ENCODE measurements around the gene RASGRP2.

DNA sequence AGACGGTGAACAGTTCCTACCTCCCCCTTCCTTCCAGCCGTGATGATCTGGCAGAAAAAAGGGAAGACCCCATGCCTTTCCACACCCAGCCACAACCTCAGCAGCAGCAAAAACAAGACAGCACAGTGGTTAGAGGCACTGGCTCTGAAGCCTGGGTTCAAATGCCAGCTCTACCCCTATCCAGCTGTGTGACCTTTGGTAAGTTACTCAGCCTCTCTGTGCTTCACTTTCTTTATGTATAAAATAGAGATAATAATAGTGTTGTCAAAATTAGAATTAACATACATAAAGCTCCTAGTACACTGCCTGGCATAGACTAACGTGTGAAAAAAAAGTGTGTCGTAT, 25.2 kb downstream of the RASGRP2 start:
- no peak for TF ChIP-seq EZH2 (IDR thresholded peaks at IDR 0.05; ENCODE audit: low read length)
- TF ChIP-seq, protein P1, sequence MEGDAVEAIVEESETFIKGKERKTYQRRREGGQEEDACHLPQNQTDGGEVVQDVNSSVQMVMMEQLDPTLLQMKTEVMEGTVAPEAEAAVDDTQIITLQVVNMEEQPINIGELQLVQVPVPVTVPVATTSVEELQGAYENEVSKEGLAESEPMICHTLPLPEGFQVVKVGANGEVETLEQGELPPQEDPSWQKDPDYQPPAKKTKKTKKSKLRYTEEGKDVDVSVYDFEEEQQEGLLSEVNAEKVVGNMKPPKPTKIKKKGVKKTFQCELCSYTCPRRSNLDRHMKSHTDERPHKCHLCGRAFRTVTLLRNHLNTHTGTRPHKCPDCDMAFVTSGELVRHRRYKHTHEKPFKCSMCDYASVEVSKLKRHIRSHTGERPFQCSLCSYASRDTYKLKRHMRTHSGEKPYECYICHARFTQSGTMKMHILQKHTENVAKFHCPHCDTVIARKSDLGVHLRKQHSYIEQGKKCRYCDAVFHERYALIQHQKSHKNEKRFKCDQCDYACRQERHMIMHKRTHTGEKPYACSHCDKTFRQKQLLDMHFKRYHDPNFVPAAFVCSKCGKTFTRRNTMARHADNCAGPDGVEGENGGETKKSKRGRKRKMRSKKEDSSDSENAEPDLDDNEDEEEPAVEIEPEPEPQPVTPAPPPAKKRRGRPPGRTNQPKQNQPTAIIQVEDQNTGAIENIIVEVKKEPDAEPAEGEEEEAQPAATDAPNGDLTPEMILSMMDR (optimal IDR thresholded peaks at IDR 0.05 in 1 of 3, IDR thresholded peaks at IDR 0.05 in 1 of 3, conservative IDR thresholded peaks at IDR 0.05 in 1 of 3; ENCODE audit: extremely low read depth in 1 of 3, insufficient read depth in 2 of 3, low read length in 3 of 3): no peak

Measured in keratinocyte (primary cell).